Dendritic cell treated with granulocyte-macrophage colony-stimulating factor and Interleukin-4, amounts not matched to agents 40 ng/mL and 50 ng/mL, for 4 days (primary cell): ENCODE data around the gene TREX2.
"Not testable (repeated sequence)": the region's sequence is repeated elsewhere in the genome, so short reads cannot be mapped to it uniquely, and the experiment has no call there.

Source experiments
- H3K27ac Mint-ChIP-seq: one replicate; pipeline ENCODE4 v1.8.0; 2022; ENCODE audit warnings: mild to moderate bottlenecking, mixed read lengths
- H3K27me3 Mint-ChIP-seq: one replicate; pipeline ENCODE4 v1.8.0; 2022; ENCODE audit warnings: mild to moderate bottlenecking, mixed read lengths
- H3K36me3 Mint-ChIP-seq: one replicate; pipeline ENCODE4 v1.8.0; 2022; ENCODE audit warnings: low read depth, mixed read lengths
- H3K4me1 Mint-ChIP-seq: one replicate; pipeline ENCODE4 v1.8.0; 2022; ENCODE audit warnings: low read depth, mixed read lengths
- H3K4me3 Mint-ChIP-seq: one replicate; pipeline ENCODE4 v1.8.0; 2022; ENCODE audit warnings: mild to moderate bottlenecking, moderate library complexity, mixed read lengths
- H3K9me3 Mint-ChIP-seq: one replicate; pipeline ENCODE4 v1.8.0; 2022; ENCODE audit warnings: mixed read lengths
- intact Hi-C: fragments of 100-400 bp; cut with micrococcal nuclease; formaldehyde crosslinking; loops from one replicate; pipeline ENCODE4 v1.15.0; 2022

Gene TREX2

GRCh38 chrX:153408221-153408721 is 37.6 kb downstream of the TREX2 start:
- Mint-ChIP-seq H3K4me1 (peaks cover 19% of the 10 kb centered on the region), H3K27ac (no peak overlapping the region), H3K27me3 (peaks cover 10% of the 10 kb centered on the region), H3K36me3 (no peaks in the 10 kb centered on the region), H3K4me3 (no peak overlapping the region), H3K9me3 (no peaks in the 10 kb centered on the region)
- intact Hi-C loops: no loop called here

- Mint-ChIP-seq H3K4me1 (peaks cover 15% of the 10 kb centered on the region), H3K4me3 (no peak overlapping the region), H3K36me3 (no peaks in the 10 kb centered on the region), H3K27me3 (peaks cover 10% of the 10 kb centered on the region), H3K27ac (no peak overlapping the region), H3K9me3 (no peaks in the 10 kb centered on the region)
- intact Hi-C loops: no loop called here
These were observed 38.1 kb downstream of the TREX2 start for GRCh38 chrX:153407736-153408135.

GRCh38 chrX:153406903-153407302 is 39.0 kb downstream of the TREX2 start:
- Mint-ChIP-seq H3K36me3 (no peaks in the 10 kb centered on the region), H3K4me3 (no peak overlapping the region), H3K9me3 (no peaks in the 10 kb centered on the region), H3K4me1 (peaks cover 7% of the 10 kb centered on the region), H3K27ac (no peak overlapping the region), H3K27me3 (peaks cover 4% of the 10 kb centered on the region)
- intact Hi-C loops: no loop called here

- peaks cover 4% of the 10 kb centered on the region for H3K4me1 Mint-ChIP-seq
- H3K9me3 Mint-ChIP-seq: no peaks in the 10 kb centered on the region
These were observed 39.8 kb downstream of the TREX2 start for GRCh38 chrX:153406011-153406410.

GRCh38 chrX:153405426-153405825 is 40.4 kb downstream of the TREX2 start:
- Mint-ChIP-seq H3K27ac (no peak overlapping the region), H3K36me3 (no peaks in the 10 kb centered on the region), H3K9me3 (no peaks in the 10 kb centered on the region), H3K4me1 (no peaks in the 10 kb centered on the region), H3K27me3 (peaks cover 3% of the 10 kb centered on the region), H3K4me3 (no peak overlapping the region)
- intact Hi-C loops: no loop called here

More at GRCh38 chrX:153406011-153406410, 39.8 kb downstream of the TREX2 start:
- H3K27ac Mint-ChIP-seq: no peak overlapping the region
- H3K27me3 Mint-ChIP-seq: peaks cover 3% of the 10 kb centered on the region
- H3K4me3 Mint-ChIP-seq: no peak overlapping the region
- H3K36me3 Mint-ChIP-seq: no peaks in the 10 kb centered on the region
- intact Hi-C loops: no loop called here

- H3K9me3 Mint-ChIP-seq, H3K27ac Mint-ChIP-seq, intact Hi-C loops, H3K27me3 Mint-ChIP-seq, H3K4me1 Mint-ChIP-seq, H3K36me3 Mint-ChIP-seq, H3K4me3 Mint-ChIP-seq: not testable (repeated sequence)
These were observed 41.5 kb downstream of the TREX2 start for GRCh38 chrX:153404333-153404732.

GRCh38 chrX:153401133-153401764 is 44.6 kb downstream of the TREX2 start, which contains the start of gene PNMA6E:
TSS of gene PNMA6E (minus strand) at chrX:153401350. CDS start at chrX:153398849, 2,501 bp downstream.
- no peak within 1 kb of the TSS for H3K4me3 Mint-ChIP-seq
- no peaks in the 10 kb centered on the region for H3K9me3 Mint-ChIP-seq
- no peaks in the 10 kb centered on the region for H3K4me1 Mint-ChIP-seq
- H3K27me3 Mint-ChIP-seq: peaks cover 3% of the 10 kb centered on the region
- intact Hi-C loops: no loop called here
- H3K27ac Mint-ChIP-seq: no peak within 1 kb of the TSS
- H3K36me3 Mint-ChIP-seq: no peaks in the 10 kb centered on the region

- Mint-ChIP-seq H3K36me3 (no peaks in the 10 kb centered on the region), H3K4me1 (no peaks in the 10 kb centered on the region), H3K9me3 (no peaks in the 10 kb centered on the region), H3K27me3 (peaks cover 3% of the 10 kb centered on the region), H3K27ac (no peak overlapping the region), H3K4me3 (no peak overlapping the region)
- intact Hi-C loops: no loop called here
These were observed 45.4 kb downstream of the TREX2 start for GRCh38 chrX:153400146-153401132.

- Mint-ChIP-seq H3K27ac (no peak overlapping the region), H3K27me3 (peaks cover 4% of the 10 kb centered on the region), H3K4me1 (no peaks in the 10 kb centered on the region), H3K9me3 (no peaks in the 10 kb centered on the region), H3K36me3 (no peaks in the 10 kb centered on the region), H3K4me3 (no peak overlapping the region)
- intact Hi-C loops: no loop called here
These were observed 47.4 kb downstream of the TREX2 start for GRCh38 chrX:153398275-153398960.

GRCh38 chrX:153397256-153397960 is 48.4 kb downstream of the TREX2 start:
- peaks cover 4% of the 10 kb centered on the region for H3K27me3 Mint-ChIP-seq
- H3K9me3 Mint-ChIP-seq: no peaks in the 10 kb centered on the region
- H3K27ac Mint-ChIP-seq: no peak overlapping the region
- H3K4me3 Mint-ChIP-seq: no peak overlapping the region
- H3K4me1 Mint-ChIP-seq: no peaks in the 10 kb centered on the region
- no peaks in the 10 kb centered on the region for H3K36me3 Mint-ChIP-seq
- intact Hi-C loops: no loop called here

GRCh38 chrX:153396320-153397195 is 49.3 kb downstream of the TREX2 start:
- Mint-ChIP-seq H3K27me3 (peaks cover 4% of the 10 kb centered on the region), H3K36me3 (no peaks in the 10 kb centered on the region), H3K4me1 (no peaks in the 10 kb centered on the region), H3K4me3 (no peak overlapping the region), H3K9me3 (no peaks in the 10 kb centered on the region), H3K27ac (no peak overlapping the region)
- intact Hi-C loops: no loop called here

- Mint-ChIP-seq H3K36me3 (no peaks in the 10 kb centered on the region), H3K4me3 (no peak overlapping the region), H3K27me3 (peaks cover 4% of the 10 kb centered on the region), H3K27ac (no peak overlapping the region), H3K9me3 (no peaks in the 10 kb centered on the region), H3K4me1 (no peaks in the 10 kb centered on the region)
- intact Hi-C loops: no loop called here
These were observed 50.1 kb downstream of the TREX2 start for GRCh38 chrX:153395613-153396319.
